Gastroesophageal sphincter (tissue), 3 donors: ENCODE results near the gene MCF2L2.

Experiments
- CTCF ChIP-seq, 4 experiments: fragments of 200-600 bp in 2 of 4; fragments of 450-650 bp in 2 of 4; sonication (generic) in 1 of 4; IDR thresholded peaks; one replicate each; pipeline ENCODE4 v1.5.1; 2017 to 2019; ENCODE audit warnings: antibody characterized with exemption in 4 of 4, mild to moderate bottlenecking in 2 of 4, moderate library complexity in 2 of 4
- EP300 ChIP-seq: sonication (generic); formaldehyde crosslinking; IDR thresholded peaks from one replicate; pipeline ENCODE4 v1.6.1; 2017; ENCODE audit warnings: antibody characterized with exemption, mild to moderate bottlenecking
- POLR2A ChIP-seq, 2 donors: fragments of 450-650 bp; IDR thresholded peaks; one replicate each; pipeline ENCODE4 v1.6.1; 2017; ENCODE audit warnings: antibody characterized with exemption in 2 of 2, mild to moderate bottlenecking in 2 of 2, moderate library complexity in 1 of 2
- POLR2AphosphoS5 ChIP-seq: sonication (generic); formaldehyde crosslinking; IDR thresholded peaks from one replicate; pipeline ENCODE4 v1.6.1; 2017; ENCODE audit warnings: antibody characterized with exemption

DNA sequence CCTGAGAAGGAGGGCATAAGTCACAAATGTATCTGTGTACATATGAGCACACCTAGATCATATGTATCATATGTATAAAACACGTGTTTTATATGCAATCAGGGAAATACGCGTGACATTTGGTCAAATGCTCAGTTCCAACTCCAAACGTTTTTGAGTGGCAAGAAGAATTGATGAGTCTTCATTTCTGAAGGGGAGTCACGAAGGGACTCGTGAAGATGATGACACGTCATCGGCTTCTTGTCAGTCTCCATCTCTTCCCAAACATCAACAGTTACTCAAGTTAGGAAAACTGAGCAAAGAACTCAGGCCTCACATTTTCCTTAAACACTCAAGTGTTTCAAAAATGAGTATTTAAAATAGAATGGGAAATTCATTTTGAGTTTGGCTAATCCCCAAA, 95.9 kb downstream of the MCF2L2 start:
- TF ChIP-seq CTCF (IDR thresholded peaks at IDR 0.05) = no peak
- TF ChIP-seq EP300 = no peak
- TF ChIP-seq POLR2AphosphoS5 = no peak
- TF ChIP-seq POLR2A (IDR thresholded peaks at IDR 0.05) = no peak
